Lung microvascular endothelial cell (primary cell): ENCODE data around the gene PPP1R11. TPM values are rescaled to one million over a fixed set of nuclear protein-coding genes. Genes with fewer than 3 reads are reported as not detected.

Experiments used
- total RNA-seq: library from RNA; depleted of rRNA; stranded (reverse); fragments of >200 nt; gene quantifications from 2 replicates; pipeline ENCODE4 v1.2.1, GENCODE V29; 2014

The PPP1R11 gene
- total RNA-seq, 1 donor from 2014 or later, result 12.3 TPM

Other genes starting within 250 kb of the PPP1R11 start
- gene HLA-G, start 239.4 kb upstream of the PPP1R11 start, total RNA-seq, result not detected in 2 replicates
- gene HLA-A, start 124.7 kb upstream of the PPP1R11 start, total RNA-seq, result 536 and 593 TPM in 2 replicates
- gene POLR1H, start 5.9 kb upstream of the PPP1R11 start, total RNA-seq, result 31.9 and 32.7 TPM in 2 replicates
- not detected in 2 replicates for gene RNF39, start 8.6 kb downstream of the PPP1R11 start, total RNA-seq
- gene TRIM31, start 45.9 kb downstream of the PPP1R11 start, total RNA-seq, result not detected in 2 replicates
- not detected in 2 replicates for gene TRIM40, start 68.9 kb downstream of the PPP1R11 start, total RNA-seq
- gene TRIM10, start 94.0 kb downstream of the PPP1R11 start, total RNA-seq, result under 0.01 TPM in 1 of 2 replicates, not detected in the other
- not detected in 2 replicates for gene TRIM15, start 96.3 kb downstream of the PPP1R11 start, total RNA-seq
- 19.4 and 24.2 TPM in 2 replicates for gene TRIM26, start 146.2 kb downstream of the PPP1R11 start, total RNA-seq